Cardiac septum (tissue), 1 donor: Measurements from ENCODE around the gene MRPL24. TPM values are rescaled to one million over a fixed set of nuclear protein-coding genes. Genes with fewer than 3 reads are reported as not detected.

Experiments
- DNase-seq: peaks from one replicate; pipeline ENCODE4 v3.0.0-alpha.2; 2020; ENCODE audit warnings: low spot score
- intact Hi-C: fragments of 100-400 bp; cut with DNase I; formaldehyde crosslinking; loops from one replicate; pipeline ENCODE4 v1.14.0; 2022
- total RNA-seq: library from RNA; stranded (reverse); fragmentation: NEBNext Ultra II Directional; extraction: Animal tissue kit (Norgen Biotek cat#: 25700); gene quantifications from one replicate; pipeline ENCODE4 v1.2.1, GENCODE V29; 2021
- donor health status: DM: no; HTN: no; CAD: no.

The MRPL24 gene
- total RNA-seq, 1 donor from 2014 or later, result 66.1 TPM

DNA sequence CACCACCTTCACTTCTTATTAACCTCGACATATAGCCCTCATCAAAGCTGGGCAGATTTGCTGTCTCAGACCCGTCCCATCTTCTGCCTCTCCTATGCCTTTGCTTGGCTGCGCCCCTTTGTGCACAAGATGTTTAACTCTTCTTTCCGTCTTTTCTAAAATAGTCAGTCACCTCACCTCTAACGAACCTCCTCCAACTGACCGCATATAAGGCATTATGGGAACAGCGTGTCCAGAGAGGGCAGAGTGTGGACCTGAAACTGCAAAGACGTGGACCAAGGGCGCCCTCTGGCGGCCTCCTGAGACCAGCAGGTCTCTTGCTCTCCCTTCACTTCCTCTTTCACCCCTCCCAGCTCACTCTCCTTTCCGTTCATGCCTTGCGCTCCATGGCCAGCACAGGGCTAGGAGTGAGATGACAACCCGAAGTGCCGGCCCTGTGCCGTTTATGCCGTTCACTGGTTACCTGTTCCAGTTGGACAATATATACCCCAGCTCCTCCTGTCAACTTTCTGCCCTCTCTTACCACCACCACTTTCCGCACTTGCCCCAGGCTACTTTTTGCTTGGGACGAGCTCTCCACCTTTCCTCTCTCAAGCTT, 15.1 kb downstream of the MRPL24 start:
- DNase-seq, result peak; percentile 92
- intact Hi-C loops, result loop anchor here (1.0 to 5.0 kb wide), 5 partner anchors 36 to 167 kb away; partner anchors contain the start of genes INSRR, PEAR1 and PRCC

DNA sequence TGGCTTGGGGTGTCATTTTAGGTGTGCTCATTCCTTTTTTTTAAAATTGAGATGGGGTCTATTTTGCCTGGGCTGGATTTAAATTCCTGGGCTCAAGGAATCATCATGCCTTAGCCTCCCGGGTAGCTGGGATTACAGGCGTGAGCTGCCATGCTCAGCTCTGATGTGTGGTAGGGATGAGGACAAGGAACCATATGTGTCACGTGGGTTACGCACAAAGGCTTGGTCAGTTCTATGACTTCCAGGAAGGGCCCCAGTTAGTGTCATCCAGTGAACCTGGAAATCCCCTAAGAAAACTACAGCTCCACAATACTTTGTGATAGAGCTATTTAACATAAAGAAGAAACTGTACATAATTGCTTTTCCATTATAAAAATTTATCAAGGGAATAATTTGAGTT, 19.4 kb downstream of the MRPL24 start:
- no peak for DNase-seq
- intact Hi-C loops, result no loop called here

DNA sequence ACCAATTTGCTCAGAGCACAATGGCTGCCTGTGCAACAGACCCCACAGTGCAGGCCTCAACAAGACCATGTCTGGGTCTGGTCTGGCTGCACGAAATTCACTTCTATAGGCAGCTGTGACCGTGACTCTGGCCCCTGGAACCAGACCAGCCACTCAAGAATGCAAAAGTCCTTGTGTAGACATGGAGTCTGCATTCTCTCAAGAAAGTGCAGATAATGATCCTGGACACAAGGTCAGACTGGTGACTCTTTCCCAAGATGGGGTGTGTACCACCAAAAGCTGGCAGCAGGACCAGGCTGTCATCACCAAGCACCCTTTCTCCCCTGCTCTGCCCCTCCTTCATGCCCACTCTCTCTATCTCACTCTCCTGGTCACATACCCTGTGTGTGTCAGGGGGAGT, 19.8 kb downstream of the MRPL24 start:
- no peak for DNase-seq
- intact Hi-C loops, result no loop called here

DNA sequence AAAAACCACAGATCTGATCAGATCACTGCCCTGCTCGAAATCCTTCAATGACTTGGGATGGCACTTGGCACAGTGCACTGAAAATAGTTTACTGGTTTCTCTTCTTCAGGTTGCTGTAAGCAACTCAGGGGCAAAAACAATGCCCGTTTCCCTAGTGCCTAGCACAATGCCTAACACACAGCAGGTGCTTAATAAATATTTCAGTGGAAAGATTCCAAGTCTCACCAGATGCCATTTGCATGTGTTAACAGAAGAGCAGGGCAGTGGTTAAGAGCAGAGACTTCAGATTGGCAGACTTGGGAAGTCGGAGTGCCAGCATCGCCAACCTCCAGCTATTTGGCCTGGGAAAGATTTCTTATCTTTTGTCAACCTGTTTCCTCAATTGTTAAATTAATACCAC, 23.5 kb downstream of the MRPL24 start:
- intact Hi-C loops, result no loop called here
- no peak for DNase-seq

DNA sequence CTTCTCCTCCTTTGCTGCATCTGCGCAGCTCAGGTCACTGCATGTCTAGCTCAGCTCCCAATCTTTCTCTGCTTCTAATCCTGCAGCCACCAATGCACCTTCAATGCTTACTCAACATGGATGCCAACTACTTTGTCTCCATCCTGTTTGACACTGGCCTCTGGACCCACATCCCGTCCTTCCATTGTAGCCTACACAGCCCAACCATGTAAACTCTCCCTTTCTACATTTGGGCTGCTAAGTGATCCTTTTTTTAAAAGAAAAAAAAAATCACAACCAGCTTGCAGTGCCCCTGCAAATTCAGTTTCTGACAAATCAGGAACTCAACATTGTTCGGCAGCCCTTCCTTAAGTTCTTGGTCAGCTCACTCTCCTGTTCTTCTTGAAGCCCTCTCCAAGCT, 26.1 kb downstream of the MRPL24 start:
- DNase-seq, result no peak
- intact Hi-C loops, result no loop called here

DNA sequence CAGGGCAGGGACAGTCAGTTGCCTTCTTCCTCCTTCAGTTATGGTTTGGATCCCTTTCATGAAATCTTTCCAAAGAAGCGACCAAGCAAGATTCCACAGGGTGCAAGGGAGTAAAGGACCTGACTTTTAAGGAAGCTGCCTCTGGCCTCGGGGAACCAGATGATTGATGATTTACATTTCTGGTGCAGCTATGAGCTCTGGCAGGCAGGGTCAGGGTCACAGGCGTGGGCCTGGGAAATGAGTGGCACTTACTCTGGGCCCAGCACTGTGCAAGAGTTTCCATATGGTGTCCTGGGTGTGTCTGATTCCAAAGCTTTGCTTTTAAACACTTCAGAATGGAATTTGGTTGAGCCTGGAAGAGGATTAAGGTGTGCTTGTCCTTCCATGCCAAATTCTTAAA, 28.3 kb downstream of the MRPL24 start:
- intact Hi-C loops, result no loop called here
- DNase-seq, result no peak

DNA sequence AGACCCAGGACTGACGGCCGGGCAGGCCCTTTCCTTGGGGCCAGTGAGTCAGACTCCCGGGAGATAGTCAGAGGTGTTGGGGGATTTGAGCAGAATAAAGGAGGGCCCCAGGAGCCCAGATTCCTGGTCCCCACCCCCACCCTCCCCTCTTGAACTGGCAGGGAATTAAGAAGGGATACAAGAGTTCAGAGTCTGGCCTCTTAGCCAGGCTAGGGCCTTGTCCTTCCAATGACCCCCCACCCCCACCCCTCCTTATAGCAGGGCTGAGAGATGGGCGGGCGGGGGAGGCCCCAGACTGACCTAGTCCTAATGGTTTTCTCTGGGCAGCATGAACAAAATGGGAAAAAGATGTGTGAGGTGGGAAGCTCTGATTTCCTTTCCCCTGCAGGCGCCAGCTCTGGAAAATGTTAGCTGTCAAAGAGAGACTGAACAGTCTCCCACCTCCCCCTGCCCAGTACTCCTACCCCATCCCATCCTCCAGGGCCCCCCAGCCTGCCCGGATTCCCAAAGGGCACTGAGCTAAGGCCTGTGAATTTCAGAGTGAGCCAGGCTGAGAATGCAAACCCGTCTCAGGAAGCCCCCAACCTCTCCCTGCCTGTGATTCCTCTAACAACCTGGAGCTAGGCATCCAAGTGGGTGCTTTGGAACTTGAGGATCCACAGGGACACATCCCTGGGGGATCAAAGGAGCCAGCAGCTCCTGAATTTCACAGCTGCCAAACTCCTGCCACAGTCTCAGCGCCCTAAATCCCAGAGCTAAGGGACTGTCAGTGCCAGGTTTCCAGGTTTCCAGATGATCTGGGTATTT, 29.7 kb downstream of the MRPL24 start:
- no peak for DNase-seq
- intact Hi-C loops, result no loop called here

DNA sequence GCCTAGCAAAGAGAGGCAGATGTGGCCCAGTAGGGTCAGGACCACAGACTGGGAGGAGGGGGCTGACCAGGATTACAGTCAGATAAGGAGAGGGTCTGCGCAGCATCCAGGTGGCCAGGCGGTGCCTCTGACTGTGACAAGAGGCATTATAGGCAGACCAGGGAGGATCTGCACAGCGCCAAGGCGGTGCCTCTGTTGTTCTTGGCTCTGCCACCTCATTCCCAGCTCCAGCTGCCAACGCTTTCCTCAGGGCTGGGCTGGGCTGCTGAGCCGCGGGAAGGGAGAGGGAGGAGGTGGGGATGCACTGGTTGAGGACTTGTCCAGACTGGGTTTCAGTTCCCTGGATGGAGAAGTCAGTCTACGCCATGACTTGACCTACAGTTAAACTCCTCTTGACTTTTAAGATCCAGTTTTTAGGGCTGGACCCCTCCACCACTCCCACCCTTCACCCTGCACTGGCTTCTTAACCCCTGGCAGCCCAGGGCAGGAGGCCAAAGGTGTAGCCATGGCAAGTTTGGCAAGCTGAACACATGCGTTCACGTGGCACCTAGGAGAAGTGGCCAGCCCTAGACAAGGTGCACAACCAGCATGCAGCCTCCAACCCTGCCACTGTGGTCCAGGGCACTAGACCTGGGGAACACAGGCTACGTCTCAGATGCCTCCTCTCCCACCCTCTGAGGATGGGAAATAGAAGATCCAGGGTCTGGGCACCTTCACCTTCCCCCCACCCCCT, 31.0 kb downstream of the MRPL24 start:
- intact Hi-C loops, result no loop called here
- DNase-seq, result no peak

DNA sequence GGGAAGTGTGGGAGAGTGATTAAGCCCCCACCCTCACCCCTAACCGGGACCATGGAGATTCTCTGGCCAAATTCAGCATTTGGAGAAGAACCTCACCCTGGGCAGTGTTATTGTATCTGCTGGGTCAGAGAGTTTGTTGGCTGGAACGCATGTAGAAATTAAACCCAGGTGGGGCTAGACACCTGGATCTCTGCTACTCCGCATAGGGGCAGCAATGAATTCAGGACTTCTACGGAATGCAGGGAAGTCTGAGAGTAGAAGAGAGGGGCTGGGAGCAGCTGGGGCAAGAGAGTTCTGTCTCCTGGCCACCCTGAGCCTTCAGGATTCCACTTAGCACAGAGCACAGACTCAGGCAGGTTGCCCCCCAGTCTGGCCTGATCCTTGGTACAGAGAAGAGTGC, 31.9 kb downstream of the MRPL24 start:
- DNase-seq, result no peak
- intact Hi-C loops, result no loop called here

DNA sequence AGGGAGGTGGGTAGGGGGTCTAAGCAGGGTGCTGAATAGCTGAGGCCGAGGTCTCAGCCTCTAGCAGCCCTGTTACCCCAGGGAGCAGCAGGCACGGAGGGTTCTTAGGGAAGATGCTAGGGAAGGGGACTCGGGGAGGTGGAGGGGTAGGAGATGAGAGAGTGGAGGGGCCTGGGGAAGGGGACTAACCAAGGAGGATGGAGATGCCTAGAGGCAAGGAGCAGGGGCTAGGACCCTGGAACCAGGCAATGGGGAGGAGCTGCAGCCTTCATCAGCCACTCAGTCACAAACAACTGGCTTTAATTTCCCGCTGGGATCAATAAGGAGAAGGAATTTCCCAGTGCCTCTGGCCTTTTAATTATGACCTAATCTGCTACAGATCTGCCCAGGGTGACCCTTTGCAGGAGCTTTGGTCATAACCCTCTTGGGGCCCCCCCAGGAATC, 32.6 kb downstream of the MRPL24 start:
- DNase-seq, result no peak
- intact Hi-C loops, result no loop called here

DNA sequence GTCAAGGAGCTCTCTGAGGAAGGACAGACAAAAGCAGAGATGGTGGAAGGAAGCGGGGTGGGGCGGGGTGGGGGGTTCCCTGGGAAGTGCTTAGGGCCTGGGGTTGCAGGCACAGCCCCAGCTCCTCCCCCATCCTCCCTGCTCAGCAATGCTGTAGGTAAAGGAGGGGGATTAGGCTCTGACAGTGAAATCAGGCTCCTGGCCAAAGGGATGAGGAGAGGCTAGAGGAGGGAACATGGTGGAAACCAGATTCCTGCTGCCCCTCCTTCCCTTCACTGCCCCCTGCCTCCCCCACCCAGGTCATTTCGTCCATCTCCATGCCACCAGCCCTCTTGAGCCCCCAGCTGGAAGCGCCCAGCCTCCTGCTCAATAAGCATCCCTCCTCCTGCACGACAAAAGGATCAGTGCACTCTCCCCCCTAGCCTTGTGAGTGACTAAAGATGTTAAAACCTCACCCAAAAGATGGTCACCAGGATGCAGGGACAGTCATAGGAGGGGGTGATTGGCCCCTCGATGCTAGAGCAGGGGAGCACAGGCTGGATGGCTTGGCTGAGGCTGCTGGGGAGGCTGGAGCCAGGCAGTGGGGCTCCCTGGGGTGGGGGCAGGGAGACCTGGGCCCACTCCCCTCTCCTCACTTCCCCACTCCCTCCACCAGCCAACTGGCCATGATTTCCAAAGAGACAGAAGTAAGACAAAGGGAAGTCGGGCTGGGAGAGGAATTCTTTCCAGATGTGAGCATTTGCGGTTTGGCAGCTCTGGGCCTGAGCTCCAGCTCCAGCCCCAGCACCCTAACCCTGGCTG, 33.3 kb downstream of the MRPL24 start:
- intact Hi-C loops, result no loop called here
- DNase-seq, result no peak

DNA sequence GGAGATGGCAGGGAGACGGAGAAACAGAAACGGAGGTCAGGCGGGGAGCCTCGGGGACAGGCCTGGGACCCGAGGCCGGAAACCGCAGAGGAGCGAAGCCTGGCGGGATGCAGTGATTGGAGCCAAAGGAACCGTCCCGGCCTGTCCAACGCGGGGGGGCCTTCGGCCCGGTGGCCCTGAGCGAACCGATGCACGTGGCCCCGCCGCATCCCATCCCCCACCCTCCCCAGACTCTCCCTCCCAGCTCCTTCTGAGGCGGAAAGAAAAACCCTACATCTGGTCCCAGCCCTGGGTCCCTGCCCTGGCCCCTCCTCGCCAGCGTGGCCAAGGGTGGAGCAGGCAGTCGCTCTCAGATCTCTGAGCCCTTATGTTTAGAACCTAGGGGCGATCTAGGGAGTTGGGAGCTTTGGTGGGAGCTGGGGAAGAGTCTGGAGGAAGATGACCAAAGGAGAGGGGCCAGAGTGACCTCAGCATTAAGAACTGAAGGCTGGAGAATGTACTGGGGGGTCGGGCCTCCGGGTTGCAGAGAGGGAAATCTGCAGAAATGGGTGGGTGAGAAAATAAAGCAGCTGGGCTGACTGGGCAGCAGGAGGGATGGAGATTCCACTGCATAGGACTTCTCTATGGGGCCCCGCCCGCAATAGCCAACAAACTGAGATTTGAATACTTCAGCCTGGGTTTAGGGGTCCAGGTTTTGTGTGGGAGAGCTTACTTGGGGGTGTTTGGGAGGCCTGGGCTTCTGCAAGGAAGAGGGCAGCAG, 34.1 kb downstream of the MRPL24 start:
- intact Hi-C loops, result no loop called here
- DNase-seq, result no peak

DNA sequence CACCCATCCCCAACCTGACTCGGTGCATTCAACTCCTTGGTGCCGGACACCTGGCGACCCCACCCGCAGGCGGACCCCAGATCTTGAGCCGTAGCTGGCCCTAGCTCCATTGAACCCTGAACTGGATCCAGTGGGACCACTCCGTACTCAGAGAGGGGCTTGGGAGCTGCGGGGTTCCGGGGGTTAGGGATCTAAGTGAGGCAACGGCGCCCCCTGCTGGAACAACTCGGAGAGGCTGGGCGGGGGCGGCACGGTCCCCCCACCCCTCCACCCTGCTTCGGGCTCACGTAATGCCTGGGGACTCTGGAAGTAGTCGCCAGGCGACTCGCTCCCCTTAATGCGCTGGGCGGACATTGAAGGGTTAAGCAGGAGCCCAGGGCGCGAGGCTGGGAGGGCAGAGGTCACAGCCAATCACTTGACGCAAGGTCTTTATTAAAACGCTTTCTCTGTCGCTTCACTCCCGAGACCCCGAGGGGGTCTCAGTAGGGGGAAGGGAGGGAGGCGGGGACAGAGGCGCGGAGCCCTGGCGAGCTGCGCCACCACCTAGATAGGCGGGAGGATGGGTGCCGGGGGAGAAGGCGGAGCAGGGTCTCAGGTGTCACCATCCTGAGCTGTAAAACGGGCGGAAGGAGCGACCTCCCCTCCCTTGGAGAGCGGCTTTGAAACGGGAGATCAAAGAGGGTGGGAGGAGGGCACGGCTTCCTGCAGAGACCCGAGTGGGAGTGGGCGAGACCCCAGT, 34.8 kb downstream of the MRPL24 start:
- DNase-seq, result no peak
- intact Hi-C loops, result no loop called here

DNA sequence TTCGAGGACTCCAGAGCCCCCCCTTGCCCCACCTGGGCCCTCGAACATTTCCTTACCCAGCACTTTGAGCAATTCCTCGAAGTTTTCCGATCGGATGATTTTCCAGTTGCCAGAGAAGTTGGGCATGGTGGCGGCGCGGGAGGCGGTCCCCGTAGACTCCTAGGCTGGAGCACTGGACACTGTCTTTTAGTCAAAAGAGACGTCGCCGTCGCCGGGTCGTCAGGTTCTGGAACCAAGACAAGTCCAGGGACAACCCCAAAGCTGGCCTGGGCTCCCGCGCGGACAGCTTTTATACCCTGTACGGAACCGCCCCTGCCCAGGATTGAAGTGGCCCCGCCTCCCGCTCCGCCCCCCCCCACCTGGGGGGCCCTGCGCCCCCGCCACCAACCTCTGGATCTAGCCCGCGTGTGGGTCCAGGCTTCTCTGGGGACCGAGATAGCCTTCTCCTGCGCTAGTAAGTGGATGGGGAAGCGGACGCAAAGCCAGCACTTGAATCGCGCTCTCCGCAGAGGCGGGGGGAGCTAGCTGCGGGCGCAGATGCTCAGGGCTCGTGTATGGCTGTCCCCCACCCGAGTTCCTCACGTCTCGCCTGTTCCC, 35.5 kb downstream of the MRPL24 start, which contains the start of gene CRABP2:
TSS of gene CRABP2 (minus strand) at position 263 of the 597 bp plus-strand sequence. CDS start at position 126, 137 bp downstream.
- no peak for DNase-seq
- intact Hi-C loops, result no loop called here

DNA sequence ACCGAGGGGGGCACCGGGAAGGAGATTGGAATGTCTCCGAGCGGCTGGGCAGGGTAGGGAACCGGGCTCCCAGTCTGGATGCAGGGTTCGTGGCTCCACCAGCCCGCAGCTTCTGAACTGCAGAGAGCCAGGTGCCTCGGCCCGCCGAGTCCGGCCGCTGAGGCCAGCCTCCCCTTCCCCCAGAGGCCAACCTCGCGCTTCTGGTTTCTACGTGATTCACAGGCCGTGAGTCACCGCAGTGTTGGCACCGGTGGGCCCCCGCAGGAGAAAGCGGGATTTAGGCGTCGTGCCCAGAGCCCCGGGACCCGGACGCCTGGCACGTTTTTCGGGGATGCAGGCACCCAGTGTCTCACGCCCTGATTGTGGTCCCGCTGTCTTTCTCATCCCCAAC, 36.0 kb downstream of the MRPL24 start:
- intact Hi-C loops, result no loop called here
- no peak for DNase-seq

DNA sequence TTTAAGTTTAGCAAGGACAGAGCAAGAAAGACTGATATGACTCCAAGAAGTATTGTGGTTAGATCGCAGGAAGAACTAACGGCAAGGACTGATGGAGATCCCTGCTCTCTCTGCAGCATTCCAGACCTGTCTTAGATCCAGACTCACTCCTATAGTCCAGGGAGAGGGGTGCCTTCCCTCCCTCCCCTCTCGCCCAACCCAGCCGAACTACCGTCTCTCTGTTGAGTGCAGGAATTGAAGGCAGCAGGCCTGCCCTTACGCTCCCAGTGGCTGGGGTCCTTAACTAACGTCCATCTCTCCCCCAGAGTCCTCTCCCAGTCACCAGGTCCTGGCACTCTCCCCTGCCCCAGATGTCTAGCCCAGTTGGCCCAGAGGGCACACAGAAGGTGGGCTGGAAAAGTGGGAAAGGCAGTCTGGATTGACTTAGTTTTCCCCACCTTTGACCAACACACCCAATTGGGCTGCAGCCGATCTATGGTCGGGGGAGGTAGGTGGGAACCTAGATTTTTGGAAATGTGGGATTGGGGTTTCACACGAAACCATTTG, 36.6 kb downstream of the MRPL24 start:
- DNase-seq, result no peak
- intact Hi-C loops, result no loop called here

DNA sequence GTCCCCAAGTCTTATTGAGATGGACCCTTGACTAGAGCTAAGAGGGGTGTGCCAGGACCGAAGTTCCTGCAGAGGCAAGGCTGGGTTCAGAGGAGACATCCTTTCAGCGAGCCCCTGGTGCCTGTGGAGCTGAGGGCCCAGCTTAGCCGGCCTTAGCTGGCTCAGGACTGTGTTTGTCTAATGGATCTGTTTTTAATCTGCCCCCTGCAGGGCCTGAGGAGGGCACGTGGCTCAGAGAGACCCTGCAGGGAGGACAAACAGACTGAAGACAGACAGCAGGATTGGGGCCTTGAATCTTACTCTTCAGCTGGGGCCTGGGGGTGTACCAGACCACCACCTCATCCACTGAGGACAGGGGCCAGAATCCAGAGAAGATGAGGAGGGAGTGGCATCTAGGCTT, 37.1 kb downstream of the MRPL24 start:
- intact Hi-C loops, result no loop called here
- no peak for DNase-seq

DNA sequence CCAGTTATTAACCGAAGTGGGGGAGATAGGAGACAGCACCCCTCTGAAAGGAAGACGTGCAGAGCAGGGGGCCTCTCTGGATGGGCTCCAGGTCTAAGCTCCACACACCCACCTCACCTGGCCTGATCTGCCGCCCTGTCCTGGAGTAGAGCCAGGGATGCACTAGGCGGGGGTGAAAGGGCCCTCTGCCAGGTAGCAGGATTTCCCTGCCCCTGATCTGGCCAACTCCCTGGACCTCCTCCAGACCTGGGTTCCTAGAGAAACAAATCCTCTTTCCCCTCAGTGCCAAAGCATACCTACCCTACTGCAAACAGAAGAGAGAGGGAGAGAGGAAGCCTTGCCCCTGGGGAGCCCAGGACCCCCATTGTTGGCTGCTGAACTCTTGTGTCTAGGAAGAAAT, 37.6 kb downstream of the MRPL24 start:
- no peak for DNase-seq
- intact Hi-C loops, result no loop called here
